Testis (tissue), 3 donors: ENCODE results near the gene CPNE4. TPM values are rescaled to one million over a fixed set of nuclear protein-coding genes. Genes with fewer than 3 reads are reported as not detected.

ENCODE experiments used
- DNase-seq: peaks from one replicate; pipeline ENCODE4 v3.0.0-alpha.2; 2019
- H3K27ac ChIP-seq, 2 donors: fragments of 200-600 bp; sonication (generic); one replicate each; pipeline ENCODE4 v1.5.1; 2019
- H3K27me3 ChIP-seq: fragments of 200-600 bp; sonication (generic); one replicate; pipeline ENCODE4 v1.5.1; 2019
- H3K36me3 ChIP-seq: fragments of 200-600 bp; sonication (generic); one replicate; pipeline ENCODE4 v1.5.1; 2017; ENCODE audit warnings: low read depth; ENCODE audit errors: missing control alignments
- H3K4me1 ChIP-seq: fragments of 200-600 bp; sonication (generic); one replicate; pipeline ENCODE4 v1.5.1; 2019
- H3K4me3 ChIP-seq, 2 donors: fragments of 200-600 bp; sonication (generic); one replicate each; pipeline ENCODE4 v1.5.1; 2017 to 2019
- H3K9me3 ChIP-seq: fragments of 200-600 bp; sonication (generic); one replicate; pipeline ENCODE4 v1.5.1; 2017
- POLR2A ChIP-seq: fragments of 450-650 bp; IDR thresholded peaks from one replicate; pipeline ENCODE4 v1.6.1; 2017; ENCODE audit warnings: antibody characterized with exemption, mild to moderate bottlenecking, moderate library complexity
- WGBS, 2 donors: methylation state at CpG; one replicate each; pipeline ENCODE4 v1.1.5; 2018; 5-methylcytosine and 5-hydroxymethylcytosine counted together
- intact Hi-C: fragments of 100-400 bp; cut with DNase I; formaldehyde crosslinking; loops from one replicate; pipeline ENCODE4 v1.15.1; 2023; ENCODE audit warnings: low total_unique reads
- polyA plus RNA-seq: library from polyadenylated mRNA; stranded (reverse); fragments of 350-450 nt; fragmentation: Illumina TruSeq; extraction: RNeasy Lipid Tissue Mini Kit (QIAGEN cat#74804); gene quantifications from one replicate; pipeline ENCODE4 v1.2.3, GENCODE V29; 2014; ENCODE audit warnings: low read depth, low replicate concordance; ENCODE audit not compliant: insufficient read depth
- total RNA-seq, 2 donors: library from RNA; depleted of rRNA; stranded (reverse); fragments of >200 nt; gene quantifications; one replicate each; pipeline ENCODE4 v1.2.3, GENCODE V29; 2016
- TF ChIP-seq, protein P1 (sequence below), 3 experiments: fragments of 450-650 bp in 2 of 3; fragments of 200-600 bp in 1 of 3; sonication (generic) in 1 of 3; IDR thresholded peaks; one replicate each; pipeline ENCODE4 v1.5.1; 2016 to 2019; ENCODE audit warnings: antibody characterized with exemption in 3 of 3, mild to moderate bottlenecking in 2 of 3, moderate library complexity in 1 of 3

CPNE4 gene
- total and polyA plus RNA-seq, 3 donors from 2014 or later = 2.4 to 8.4 (median 4.5) TPM

DNA sequence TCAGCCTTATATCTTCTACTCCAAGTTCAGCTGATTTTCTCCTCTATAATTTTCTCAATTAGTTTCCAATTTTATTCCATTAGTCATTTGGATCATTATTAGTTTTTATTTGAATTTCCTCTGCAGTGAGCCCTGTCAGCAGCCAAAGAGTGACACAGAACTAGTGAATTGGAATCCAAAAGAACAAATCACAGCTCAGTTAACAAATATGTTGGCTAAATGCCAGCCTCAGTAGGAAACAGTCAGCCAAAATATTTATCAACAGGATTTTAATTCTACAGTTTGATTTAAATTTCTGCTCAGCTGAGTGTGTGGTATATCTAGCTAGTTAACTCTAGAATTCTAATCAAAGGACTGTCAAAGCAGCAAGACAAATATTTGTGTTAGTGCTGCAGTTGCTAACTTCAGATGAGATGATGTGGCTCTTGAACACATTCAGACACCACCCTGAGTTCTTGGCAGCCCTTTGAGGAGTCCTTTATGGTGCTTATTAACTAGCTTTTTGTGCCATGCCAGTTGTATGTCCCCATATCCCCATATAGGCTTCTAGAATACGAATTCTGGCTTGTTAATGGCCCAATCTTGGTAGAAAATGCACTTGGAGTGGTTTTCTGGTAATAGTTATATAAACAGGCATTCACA is 194.5 kb downstream of the CPNE4 start:
- Histone ChIP-seq H3K27me3 (no peaks in the 10 kb centered on the region), H3K4me3 (no peak overlapping the region), H3K4me1 (no peaks in the 10 kb centered on the region), H3K9me3 (no peaks in the 10 kb centered on the region), H3K36me3 (no peaks in the 10 kb centered on the region), H3K27ac (no peak overlapping the region)
- TF ChIP-seq, protein P1, sequence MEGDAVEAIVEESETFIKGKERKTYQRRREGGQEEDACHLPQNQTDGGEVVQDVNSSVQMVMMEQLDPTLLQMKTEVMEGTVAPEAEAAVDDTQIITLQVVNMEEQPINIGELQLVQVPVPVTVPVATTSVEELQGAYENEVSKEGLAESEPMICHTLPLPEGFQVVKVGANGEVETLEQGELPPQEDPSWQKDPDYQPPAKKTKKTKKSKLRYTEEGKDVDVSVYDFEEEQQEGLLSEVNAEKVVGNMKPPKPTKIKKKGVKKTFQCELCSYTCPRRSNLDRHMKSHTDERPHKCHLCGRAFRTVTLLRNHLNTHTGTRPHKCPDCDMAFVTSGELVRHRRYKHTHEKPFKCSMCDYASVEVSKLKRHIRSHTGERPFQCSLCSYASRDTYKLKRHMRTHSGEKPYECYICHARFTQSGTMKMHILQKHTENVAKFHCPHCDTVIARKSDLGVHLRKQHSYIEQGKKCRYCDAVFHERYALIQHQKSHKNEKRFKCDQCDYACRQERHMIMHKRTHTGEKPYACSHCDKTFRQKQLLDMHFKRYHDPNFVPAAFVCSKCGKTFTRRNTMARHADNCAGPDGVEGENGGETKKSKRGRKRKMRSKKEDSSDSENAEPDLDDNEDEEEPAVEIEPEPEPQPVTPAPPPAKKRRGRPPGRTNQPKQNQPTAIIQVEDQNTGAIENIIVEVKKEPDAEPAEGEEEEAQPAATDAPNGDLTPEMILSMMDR (IDR thresholded peaks at IDR 0.05) = no peak
- TF ChIP-seq POLR2A = no peak
- intact Hi-C loops = no loop called here
- DNase-seq = no peak
- 75 to 95% methylated on average over 1 of the region's 1 CpG for WGBS, 2 donors

DNA sequence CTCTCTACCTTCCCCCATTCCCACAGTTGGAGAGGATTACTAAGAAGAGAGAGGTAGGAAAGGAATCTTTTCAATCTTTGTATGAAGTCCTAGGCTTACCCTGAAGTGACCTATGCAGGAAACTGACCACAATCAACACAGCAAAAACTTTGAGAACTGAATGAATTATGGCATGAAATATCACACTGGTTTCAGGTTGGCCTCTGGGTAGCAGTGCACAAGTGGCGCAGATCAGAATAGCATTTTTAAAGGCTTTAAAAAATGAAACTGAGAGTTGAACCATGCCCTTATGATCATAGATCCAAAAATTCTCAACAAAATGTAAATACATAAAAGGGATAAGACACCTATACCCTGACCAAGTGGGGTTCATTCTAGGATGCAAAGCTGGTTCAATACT is 198.9 kb downstream of the CPNE4 start:
- Histone ChIP-seq H3K27me3 (no peaks in the 10 kb centered on the region), H3K9me3 (no peaks in the 10 kb centered on the region), H3K27ac (no peak overlapping the region), H3K4me1 (no peaks in the 10 kb centered on the region), H3K4me3 (no peak overlapping the region), H3K36me3 (no peaks in the 10 kb centered on the region)
- no peak for DNase-seq
- intact Hi-C loops = no loop called here
- TF ChIP-seq, protein P1 (IDR thresholded peaks at IDR 0.05) = no peak
- TF ChIP-seq POLR2A = no peak
- WGBS, 2 donors = 88 to 91% methylated on average over 1 of the region's 1 CpG

- H3K27me3 ChIP-seq = no peaks in the 10 kb centered on the region
- H3K4me1 ChIP-seq = no peaks in the 10 kb centered on the region
- TF ChIP-seq, protein P1 (IDR thresholded peaks at IDR 0.05) = no peak
- TF ChIP-seq POLR2A = no peak
- H3K27ac ChIP-seq = no peak overlapping the region
- no peak overlapping the region for H3K4me3 ChIP-seq
- no peaks in the 10 kb centered on the region for H3K9me3 ChIP-seq
- intact Hi-C loops = no loop called here
- H3K36me3 ChIP-seq = no peaks in the 10 kb centered on the region
- no peak for DNase-seq
- 88 to 90% methylated on average over 4 of the region's 4 CpGs for WGBS, 2 donors
Measured at GRCh38 chr3:131831608-131832007, 203.2 kb downstream of the CPNE4 start.

- no peaks in the 10 kb centered on the region for H3K27me3 ChIP-seq
- no peak overlapping the region for H3K4me3 ChIP-seq
- intact Hi-C loops = no loop called here
- no peak overlapping the region for H3K27ac ChIP-seq
- no peaks in the 10 kb centered on the region for H3K9me3 ChIP-seq
- H3K4me1 ChIP-seq = no peaks in the 10 kb centered on the region
- no peak for TF ChIP-seq POLR2A
- TF ChIP-seq, protein P1 (IDR thresholded peaks at IDR 0.05) = no peak
- DNase-seq = no peak
- H3K36me3 ChIP-seq = no peaks in the 10 kb centered on the region
- WGBS, 2 donors = 80 to 91% methylated on average over 3 of the region's 3 CpGs
Measured at GRCh38 chr3:131821191-131821762, 213.5 kb downstream of the CPNE4 start.
